Sciatic nerve (tissue), 2 donors: ENCODE measurements around the gene PIP4P1. TPM values are rescaled to one million over a fixed set of nuclear protein-coding genes. Genes with fewer than 3 reads are reported as not detected.
A peak's percentile ranks its signal among the peaks of the same experiment; 100 is the strongest.

Source experiments
- ATAC-seq: fragments of 200-7000 bp; cut with Tn5 transposase; one replicate; pipeline ENCODE4 v1.9.1; 2020; ENCODE audit warnings: mild to moderate bottlenecking, moderate library complexity
- DNase-seq: peaks from one replicate; pipeline ENCODE4 v3.0.0-alpha.2; 2020; ENCODE audit warnings: low spot score
- intact Hi-C: fragments of 100-400 bp; cut with DNase I; formaldehyde crosslinking; loops from one replicate; pipeline ENCODE4 v1.14.2; 2022
- total RNA-seq: library from RNA; stranded (reverse); fragmentation: NEBNext Ultra II Directional; extraction: Animal tissue kit (Norgen Biotek cat#: 25700); gene quantifications from one replicate; pipeline ENCODE4 v1.2.1, GENCODE V29; 2021
- donor health status: DM: no; HTN: no; CAD: no.
- donor health status: DM: no; HTN: no; CAD: no.

Gene PIP4P1
- total RNA-seq, 1 donor from 2014 or later: 33.0 TPM

DNA sequence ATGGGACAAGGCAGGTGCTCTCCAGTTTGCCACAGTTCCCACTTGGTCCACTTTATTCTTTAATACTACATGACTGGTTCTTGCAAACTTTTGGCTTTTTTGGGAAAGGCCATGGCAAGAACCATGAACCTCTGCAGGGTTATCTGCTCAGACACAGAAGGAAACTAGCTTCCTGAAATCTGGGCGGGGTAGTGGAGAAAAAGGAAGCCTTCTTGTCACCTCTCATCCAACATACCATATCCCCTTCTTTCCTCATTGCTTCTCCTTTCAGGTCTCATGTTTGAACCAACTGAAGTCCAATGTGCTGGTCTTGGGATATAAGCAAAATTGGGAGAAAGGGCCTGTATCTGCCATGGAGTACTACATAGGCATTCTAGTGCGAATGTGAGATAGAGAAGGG lies 19.8 kb downstream of the PIP4P1 start:
- ATAC-seq: no peak
- DNase-seq: no peak
- intact Hi-C loops: no loop called here

DNA sequence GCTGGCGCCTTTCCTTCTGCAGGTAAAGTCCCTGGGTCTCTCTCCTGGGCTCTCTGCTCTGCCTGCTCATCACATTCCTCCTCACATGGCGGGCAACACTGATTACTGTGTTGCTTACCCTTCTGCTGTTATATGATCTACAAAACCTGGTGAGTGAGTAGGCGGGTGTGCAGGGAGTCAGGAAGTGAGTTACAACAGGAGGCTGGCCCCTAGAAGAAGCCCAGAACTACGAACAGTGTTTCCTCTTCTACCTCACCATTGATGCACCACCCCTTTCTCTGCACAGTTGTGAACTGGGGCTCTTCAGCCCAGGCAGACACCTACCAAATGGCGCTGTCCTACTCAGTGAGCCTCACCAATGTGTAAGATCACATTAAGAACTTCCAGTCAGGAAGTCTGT lies 20.4 kb downstream of the PIP4P1 start:
- ATAC-seq: no peak
- intact Hi-C loops: no loop called here
- DNase-seq: no peak

DNA sequence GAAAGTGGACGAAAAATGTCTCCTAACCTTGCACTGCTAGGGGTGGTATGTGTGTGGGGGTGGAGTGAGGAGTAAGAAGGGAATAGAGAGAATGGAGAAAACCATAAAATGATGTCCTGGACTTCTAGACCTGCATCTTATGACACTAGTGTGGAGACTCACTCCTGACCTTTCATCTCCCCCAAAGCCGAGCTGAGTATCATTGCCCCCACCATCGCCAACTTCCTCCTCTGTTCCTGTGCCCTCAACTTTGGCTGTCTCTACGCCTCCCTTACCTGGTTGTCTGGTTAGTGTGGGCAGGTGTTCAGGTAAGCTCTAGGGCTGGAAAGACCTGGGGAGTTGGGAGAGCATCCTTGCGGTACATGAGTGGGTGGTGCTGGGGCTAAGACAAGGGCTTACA lies 20.8 kb downstream of the PIP4P1 start:
- DNase-seq (no peak), ATAC-seq (no peak)
- intact Hi-C loops: no loop called here

DNA sequence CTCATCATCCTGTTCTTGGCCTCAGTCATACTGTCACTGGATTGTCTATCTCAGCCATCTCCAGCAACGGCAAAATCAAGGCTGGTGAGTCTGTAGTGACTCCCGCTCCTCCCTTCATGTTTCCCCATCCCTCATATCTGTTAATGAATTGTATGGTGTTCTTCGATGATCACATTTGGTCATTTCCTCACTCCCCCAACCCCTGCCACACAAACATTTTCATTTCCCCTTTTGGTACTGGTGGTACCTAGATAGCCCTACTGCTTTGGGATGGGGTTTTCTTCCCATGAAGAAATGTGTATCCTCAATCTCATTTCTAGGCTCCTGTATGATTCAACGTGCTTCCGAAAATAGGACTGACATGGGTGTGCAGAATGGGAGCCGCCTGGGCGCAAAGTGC lies 22.6 kb downstream of the PIP4P1 start:
- intact Hi-C loops: no loop called here
- no peak for DNase-seq
- no peak for ATAC-seq

DNA sequence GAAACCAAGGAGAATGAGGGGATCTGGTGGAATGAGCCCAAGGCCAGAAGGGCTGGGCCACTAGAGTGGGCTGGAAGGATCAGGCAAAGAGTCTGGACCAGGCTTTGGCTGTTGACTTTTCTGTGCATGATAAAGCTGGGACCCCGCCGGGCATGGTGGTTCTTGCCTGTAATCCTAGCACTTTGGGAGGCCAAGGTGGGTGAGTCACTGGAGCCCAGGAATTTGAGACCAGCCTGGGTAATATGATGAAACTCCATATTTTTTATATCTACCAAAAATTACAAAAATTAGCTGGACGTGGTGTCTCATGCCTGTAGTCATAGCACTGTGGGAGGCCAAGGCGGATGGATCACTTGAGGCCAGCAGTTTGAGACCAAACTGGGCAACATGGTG lies 24.9 kb downstream of the PIP4P1 start:
- intact Hi-C loops: no loop called here
- no peak for DNase-seq
- ATAC-seq: no peak

DNA sequence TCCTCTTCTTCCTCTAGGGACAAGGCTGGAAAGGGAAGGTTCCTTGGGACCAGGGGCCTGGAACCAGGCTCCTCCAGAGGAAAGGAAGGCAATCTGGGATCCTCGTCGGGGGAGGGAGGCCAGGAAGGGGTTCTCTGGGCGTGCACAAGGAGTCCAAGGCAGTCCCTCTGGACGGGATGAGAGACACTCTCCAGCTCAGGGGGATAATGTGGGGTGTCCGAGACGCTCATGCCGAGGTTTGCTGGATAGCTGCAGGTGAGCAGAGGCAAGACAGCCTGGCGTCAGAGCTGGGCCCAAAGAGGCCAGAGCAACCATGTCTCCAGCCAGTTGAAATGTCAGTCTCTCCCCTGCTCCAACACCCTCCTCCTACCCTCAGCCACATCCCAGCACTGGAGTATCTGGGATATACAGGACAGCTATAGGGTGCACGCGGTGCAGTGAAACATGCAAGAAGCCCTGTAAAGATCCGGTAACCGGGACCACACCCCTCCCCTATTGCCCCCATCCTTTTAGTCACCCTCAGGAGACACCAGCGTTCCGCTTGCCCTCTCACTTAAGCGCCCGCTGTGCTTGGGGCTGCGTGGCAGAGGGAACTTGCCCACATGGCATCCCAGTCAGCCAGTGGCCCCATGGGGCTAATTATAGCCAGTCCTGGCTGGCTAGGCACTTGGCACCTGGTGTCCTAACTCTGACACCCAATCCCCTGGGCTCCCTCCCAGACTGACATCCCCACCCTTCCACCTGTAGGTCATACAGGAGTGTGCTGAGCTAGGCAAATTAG lies 25.5 kb downstream of the PIP4P1 start, which contains the start of gene KLHL33:
KLHL33 (minus strand) TSS at position 585 of the 781 bp plus-strand sequence; CDS start at position 230, 355 bp downstream.
- ATAC-seq: peak; percentile 29
- intact Hi-C loops: no loop called here

DNA sequence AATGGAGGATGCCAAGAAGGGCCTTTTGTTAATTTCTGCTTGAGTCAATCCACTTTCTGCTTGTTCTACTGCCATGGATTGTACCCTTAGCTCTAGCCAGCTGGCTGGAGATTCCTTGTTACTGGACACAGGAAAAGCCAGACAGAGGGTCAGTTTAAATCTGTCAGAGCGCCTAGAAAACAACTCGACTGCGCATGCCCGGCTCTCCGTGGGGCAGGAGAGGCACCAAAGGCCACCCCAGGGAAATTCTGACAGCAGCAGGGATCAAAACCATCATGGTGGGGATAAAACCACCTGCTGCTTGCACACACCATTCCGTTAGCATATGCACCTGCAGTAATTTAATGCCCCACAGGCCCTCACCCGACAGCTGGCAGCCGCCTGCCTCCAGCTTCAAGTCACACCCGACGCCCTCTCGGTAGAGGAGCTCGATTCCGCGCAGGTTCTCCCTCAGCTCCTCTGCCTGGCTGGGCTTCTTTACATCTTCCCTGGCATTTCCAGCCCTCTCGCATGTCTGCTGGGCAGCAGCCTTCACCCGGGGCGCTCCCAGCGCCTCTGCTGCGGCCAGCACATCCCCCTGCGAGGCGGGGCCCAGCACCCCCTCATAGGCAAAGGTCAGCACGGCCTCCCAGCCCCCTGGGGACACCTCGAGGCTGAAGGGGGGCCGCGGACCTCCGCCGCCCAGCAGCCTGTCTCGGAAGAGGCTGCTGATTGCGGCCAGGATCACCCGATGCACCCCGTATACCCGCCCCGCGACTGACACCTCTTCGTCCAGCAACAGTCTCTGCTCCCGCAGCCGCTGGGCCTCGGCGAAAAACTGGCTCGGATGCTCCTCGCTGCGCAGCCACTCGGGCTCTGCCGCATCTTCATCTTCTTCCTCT lies 26.3 kb downstream of the PIP4P1 start:
- intact Hi-C loops: no loop called here
- ATAC-seq (peak; percentile 93), DNase-seq (peak; percentile 85)

More for the DNA sequence above, 25.5 kb downstream of the PIP4P1 start, which contains the start of gene KLHL33:
- no peak for DNase-seq

DNA sequence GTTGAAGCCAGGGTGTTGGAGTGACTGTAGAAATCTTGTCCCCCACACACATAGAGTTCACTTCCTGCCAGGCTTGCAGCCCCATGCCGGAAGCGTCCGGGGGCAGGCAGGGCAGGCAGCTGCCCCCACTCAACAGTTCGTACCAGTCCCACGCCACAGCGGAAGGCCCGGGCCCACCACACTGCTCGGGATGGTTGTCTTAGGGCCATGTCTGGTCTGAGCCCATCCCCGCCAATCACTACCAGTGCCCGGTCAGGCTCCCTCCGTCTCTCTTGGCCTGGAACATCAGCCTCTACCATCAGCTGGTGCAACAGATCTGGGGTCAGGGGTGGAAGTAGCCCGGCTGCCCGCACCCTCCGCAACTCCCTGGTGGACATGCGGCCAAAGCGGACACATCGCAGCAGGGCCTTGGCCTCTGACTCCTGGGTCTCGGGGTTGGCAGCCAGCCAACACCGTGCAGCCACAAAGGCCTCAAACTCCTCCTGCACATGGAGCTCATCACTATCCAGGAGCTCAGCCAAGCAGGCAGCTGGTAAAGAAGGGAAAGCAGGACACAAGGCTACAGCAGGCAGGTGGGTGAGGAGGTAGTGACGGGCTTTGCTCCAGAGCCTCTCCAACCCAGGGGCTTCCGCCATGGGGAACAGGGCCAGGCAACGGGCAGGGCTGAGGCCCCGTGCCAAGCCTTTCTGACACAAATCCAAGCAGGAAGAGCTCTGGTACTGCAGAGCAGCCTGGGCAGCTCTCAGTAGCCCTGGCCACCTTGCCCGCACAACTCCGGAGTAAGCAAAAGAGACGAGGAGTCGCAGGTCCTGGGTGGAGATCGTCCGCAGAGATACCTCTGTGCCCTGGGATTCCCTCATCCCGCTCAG lies 31.2 kb downstream of the PIP4P1 start:
- ATAC-seq (no peak), DNase-seq (no peak)
- intact Hi-C loops: no loop called here

DNA sequence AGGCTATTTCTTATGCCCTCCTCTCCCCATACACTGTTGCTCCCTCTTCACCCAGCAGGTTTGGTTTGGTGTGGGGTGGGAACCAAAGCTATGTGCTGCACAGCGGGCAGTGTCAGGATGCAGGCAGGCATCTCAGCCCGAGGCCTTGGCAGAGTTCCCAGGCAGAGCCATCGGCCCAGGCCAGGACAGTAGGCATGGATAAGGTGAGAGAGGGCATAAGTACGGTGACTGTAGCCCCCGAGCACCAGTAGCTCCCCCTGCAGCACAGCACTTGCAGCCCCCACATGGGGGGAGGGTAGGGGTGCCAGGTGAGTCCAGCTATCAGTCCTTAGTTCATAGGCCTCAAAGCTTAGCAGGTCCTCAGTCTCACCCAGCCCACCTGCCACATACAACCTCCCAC lies 32.4 kb downstream of the PIP4P1 start:
- ATAC-seq: no peak
- intact Hi-C loops: no loop called here

DNA sequence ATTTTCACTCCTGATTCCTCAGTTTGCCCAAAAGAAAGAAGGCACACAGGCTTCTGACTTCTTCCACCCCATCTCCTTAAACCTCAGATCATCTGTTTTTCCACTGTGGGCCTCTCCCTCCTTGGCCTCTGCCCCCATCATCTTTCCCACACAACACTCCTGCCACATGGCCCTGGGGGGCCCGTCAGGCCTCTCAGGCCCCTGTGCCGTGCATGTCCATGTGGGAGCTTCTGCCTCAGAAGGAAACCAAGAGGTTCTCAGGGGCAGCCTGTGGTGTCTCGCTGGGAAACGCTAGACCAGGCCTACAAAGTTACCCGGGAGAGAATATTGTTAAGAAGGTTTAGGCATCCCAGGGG lies 33.2 kb downstream of the PIP4P1 start:
- intact Hi-C loops: no loop called here
- DNase-seq: no peak

More for the DNA sequence above, 32.4 kb downstream of the PIP4P1 start:
- DNase-seq: no peak

DNA sequence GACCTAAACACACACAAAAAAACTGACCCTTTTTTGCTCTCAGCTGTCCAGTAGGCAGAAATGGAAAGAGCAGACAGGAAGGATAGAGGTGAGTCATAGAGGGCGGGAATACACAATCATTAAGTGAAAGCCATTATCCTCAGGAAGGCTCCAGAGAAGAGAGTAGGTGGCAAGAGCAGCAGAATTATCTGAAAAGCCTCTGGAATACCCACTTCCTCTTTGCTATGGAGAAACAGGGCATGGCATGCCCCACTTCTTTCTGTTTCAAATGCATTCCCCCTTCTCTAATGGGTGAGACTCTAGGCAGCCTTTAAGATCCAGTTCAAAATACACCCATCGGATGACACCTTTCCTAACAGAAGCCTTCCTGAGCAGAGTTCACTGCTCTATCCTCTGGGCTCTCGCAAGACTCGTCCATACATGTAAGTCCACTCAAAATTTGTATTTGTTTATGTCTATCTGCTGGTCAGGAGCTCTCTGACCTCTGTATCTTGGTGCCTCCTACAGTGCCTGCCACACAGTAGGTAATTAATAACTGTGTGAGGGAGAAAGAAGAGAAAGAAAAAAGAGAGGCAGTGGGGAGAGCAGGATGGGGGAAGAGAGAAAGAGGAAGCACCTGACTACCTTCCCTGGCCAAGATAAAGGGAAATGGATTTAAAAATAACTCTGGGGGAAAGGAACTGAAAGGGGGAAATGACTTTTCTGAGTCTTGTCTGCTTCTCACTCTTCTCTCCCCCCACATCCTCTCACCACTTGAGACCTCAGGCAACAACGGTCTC lies 33.8 kb downstream of the PIP4P1 start:
- ATAC-seq (peak; percentile 47), DNase-seq (no peak)
- intact Hi-C loops: no loop called here

More for the DNA sequence above, 33.2 kb downstream of the PIP4P1 start:
- ATAC-seq: no peak

DNA sequence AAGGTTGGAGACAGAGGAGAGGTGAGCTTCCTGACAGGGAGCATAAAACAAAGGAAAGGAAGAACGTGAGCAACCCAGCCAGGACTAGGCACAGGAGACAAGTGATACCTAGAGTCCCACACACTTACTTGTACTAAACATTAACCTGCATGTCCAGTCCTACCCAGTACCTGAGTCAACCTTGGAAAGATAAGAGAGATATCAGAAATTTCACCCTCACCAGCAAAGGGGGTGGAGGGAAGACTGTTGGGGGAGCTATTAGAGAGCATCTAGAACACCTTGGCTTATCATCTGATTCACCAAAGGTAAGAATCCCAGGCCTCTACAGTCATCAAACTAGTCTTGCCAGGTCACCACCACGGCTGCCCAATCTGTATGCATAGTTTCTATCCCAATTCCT lies 36.4 kb downstream of the PIP4P1 start:
- ATAC-seq: no peak
- DNase-seq: no peak
- intact Hi-C loops: no loop called here

DNA sequence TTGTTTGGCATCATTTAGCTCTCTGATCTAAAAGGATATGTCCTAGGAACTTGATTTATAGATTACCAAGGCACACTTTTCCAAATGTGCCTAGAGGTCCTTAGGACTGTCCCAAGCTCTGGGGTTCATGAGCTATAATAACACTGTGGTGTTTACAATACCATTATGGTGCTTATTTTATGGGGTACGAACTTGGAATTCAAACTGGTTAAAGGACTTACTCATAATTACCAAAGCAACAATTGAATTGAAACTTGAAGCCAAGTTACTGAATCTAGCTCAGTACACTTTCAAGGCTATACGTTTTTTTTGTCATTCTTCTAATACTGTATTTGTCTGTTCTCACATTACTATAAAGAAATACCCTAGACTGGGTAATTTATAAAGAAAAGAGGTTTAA lies 38.3 kb downstream of the PIP4P1 start:
- intact Hi-C loops: no loop called here
- no peak for DNase-seq
- ATAC-seq: no peak

DNA sequence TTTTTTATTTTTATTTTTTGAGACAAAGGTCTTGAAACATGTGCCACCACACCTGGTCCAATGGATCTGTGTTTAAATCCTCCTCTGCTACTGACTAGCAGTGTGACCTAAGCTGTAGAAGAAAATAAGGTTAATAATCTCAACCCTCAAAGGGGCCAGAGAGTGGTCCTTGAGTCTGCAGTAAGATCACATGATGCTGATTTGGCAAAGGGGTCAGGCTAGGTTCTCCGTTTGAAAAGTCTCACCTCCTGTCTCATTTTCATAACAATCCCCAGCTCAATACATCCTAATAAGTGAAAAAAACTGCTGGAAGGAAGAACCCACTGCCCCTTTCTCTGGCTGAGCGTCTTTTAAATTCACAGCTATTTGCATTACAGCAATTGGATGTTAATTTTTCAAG lies 40.0 kb downstream of the PIP4P1 start:
- intact Hi-C loops: no loop called here
- DNase-seq: no peak

DNA sequence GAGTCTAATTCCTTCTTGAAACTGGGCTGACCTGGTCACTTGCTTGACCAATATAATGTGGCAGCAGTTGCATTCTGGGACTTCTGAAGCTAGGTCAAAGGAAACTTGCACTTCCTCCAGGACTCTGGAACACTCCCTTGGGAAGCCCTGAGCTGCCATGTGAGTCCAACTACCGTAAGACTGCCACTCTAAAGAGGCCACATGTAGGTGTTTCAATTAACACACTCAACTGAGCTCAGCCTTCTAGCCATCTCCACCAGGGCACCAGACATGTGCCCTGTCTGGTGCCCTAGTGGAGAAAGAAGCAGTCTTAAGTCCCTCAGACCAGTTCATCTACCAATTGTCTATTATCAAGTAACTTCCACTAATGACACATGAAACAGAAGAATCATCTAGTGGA lies 41.8 kb downstream of the PIP4P1 start:
- no peak for DNase-seq
- intact Hi-C loops: no loop called here
- ATAC-seq: no peak

More for the DNA sequence above, 40.0 kb downstream of the PIP4P1 start:
- no peak for ATAC-seq

DNA sequence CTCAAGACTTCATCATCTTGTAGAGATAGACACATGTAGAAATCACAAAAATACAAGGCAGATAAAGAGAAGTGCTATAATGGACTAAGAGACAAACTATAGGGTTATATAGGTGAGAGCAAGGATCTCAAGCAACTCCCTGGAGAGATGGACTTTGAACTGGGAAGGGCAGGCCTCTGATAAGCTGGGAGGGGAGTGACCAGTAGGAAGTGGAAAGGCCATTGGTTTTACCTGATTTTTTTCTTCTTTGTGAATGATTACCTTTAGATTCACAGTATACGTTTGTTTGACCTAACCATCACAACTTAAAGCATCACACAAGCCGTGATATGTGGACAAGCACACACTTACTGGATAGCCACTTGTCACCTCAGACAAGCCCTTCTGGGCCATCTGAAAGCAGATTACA lies 42.7 kb downstream of the PIP4P1 start:
- DNase-seq: no peak
- intact Hi-C loops: no loop called here
- ATAC-seq: no peak

DNA sequence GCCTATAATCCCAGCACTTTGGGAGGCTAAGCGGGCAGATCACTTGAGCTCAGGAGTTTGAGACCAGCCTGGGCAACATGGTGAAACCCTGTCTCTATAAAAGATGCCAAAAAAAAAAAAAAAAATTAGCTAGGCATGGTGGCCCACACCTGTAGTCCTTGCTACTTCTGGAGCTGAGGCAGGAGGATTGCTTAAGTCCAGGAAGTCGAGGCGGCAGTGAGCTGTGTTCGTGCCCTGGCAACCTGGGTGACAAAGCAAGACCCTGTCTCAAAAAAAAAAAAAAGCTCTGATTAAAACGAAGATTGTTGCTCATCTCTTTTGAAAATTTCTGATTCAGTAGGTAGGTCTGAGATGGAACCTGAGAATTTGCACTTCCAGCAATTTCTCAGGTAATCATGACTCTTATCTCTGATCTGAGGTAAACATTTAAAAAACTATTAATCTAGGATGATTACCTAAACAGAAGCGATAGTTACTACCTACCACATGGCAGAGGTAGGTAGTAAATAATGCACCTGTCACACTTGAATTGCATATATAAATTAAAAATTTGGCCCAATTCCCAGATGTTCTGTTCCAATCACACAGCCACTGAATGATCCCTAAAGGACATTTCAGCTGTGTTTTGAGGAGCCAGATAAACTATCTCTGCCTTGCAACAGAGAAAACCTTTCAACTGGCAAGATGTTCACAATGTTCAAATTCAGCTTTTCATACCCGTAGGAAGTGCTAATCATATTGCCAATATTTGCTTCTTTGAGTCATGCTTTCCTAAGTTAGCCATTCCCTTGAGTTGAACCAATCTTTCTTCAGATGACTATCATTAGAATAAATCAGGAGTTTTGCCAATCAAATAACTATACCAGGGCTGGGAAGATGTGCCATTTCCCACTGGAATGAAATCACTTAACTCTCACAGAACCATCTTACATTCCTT lies 43.7 kb downstream of the PIP4P1 start:
- ATAC-seq (no peak), DNase-seq (no peak)
- intact Hi-C loops: no loop called here
